HepG2 (cell line): ENCODE results near the gene TSSK2. TPM values are rescaled to one million over a fixed set of nuclear protein-coding genes. Genes with fewer than 3 reads are reported as not detected.

ENCODE experiments used
- ATAC-seq: fragments of 200-7000 bp; cut with Tn5 transposase; 3 replicates; pipeline ENCODE4 v1.9.1; 2020; ENCODE audit warnings: mild to moderate bottlenecking, moderate library complexity
- BruUV-seq: library from RNA; stranded (reverse); fragments of 400-500 nt; replicated peaks from 2 replicates; lab custom pipeline; 2021; lab: Mats Ljungman, UMichigan
- CTCF ChIA-PET: fragments of 300-600 bp; formaldehyde crosslinking; extraction: SDS; loops from one replicate; lab custom pipeline; 2021; ENCODE audit warnings: low total read pairs, inconsistent platforms, low intra/inter-chr PET ratio; lab: Yijun Ruan, JAX
- POLR2A ChIA-PET: fragments of 350-600 bp; sonication (Branson Sonifier 250); formaldehyde crosslinking; loops from one replicate; lab custom pipeline; 2020; ENCODE audit warnings: antibody characterized with exemption, inconsistent platforms; lab: Yijun Ruan, JAX
- DNase-seq: peaks from one replicate; pipeline ENCODE4 v3.0.0-alpha.2; 2015; ENCODE audit warnings: low spot score
- FAIRE-seq: peaks from 3 replicates; lab custom pipeline; 2011; peaks lifted over from hg19 to GRCh38; lab: Jason Lieb, UNC
- H2AFZ ChIP-seq: one replicate; pipeline ENCODE4 v1.6.1; 2011; ENCODE audit warnings: low read length, inconsistent platforms
- H3K27ac ChIP-seq: fragments of 300-600 bp; 3 replicates; pipeline ENCODE4 v1.8.0; 2011; ENCODE audit warnings: mixed run types, mild to moderate bottlenecking, mixed read lengths, low read length, inconsistent platforms; ENCODE audit not compliant: insufficient read depth; ENCODE audit errors: extremely low read length
- H3K27me3 ChIP-seq, 2 experiments: fragments of 200-600 bp in 1 of 2; 2 replicates in 1 of 2; 3 replicates in 1 of 2; pipeline versions ENCODE4 v1.6.0 to v1.8.0; 2011; ENCODE audit warnings: low read length in 2 of 2, mild to moderate bottlenecking in 2 of 2, moderate library complexity in 2 of 2, inconsistent platforms in 1 of 2; ENCODE audit not compliant: insufficient read depth in 2 of 2, control insufficient read depth in 1 of 2
- H3K36me3 ChIP-seq, 2 experiments: fragments of 200-600 bp in 1 of 2; replicated peaks in 1 of 2; 2 replicates in 1 of 2; 3 replicates in 1 of 2; pipeline versions ENCODE4 v1.5.1 to v1.8.0; 2011; ENCODE audit warnings: low read length in 2 of 2, inconsistent platforms in 1 of 2; ENCODE audit not compliant: insufficient read depth in 2 of 2, control insufficient read depth in 1 of 2
- H3K4me1 ChIP-seq: 2 replicates; pipeline ENCODE4 v1.5.1; 2012; ENCODE audit warnings: low read length, inconsistent platforms; ENCODE audit not compliant: insufficient read depth
- H3K4me2 ChIP-seq: 2 replicates; pipeline ENCODE4 v1.6.0; 2011; ENCODE audit warnings: low read depth, low read length, inconsistent platforms
- H3K4me3 ChIP-seq, 3 experiments: fragments of 200-600 bp in 1 of 3; sonication (generic), shearing (Covaris generic) in 1 of 3; replicated peaks in 1 of 3; 2 replicates each; pipeline ENCODE4 v1.5.1; 2011 to 2016; ENCODE audit warnings: low read length in 3 of 3, inconsistent platforms in 2 of 3, low read depth in 2 of 3, mild to moderate bottlenecking in 2 of 3, control low read depth in 1 of 3, mixed read lengths in 1 of 3; ENCODE audit not compliant: insufficient read depth in 1 of 3
- H3K79me2 ChIP-seq: one replicate; pipeline ENCODE4 v1.6.1; 2011; ENCODE audit warnings: low read length, inconsistent platforms; ENCODE audit not compliant: insufficient read depth
- H3K9ac ChIP-seq: 2 replicates; pipeline ENCODE4 v1.6.0; 2011; ENCODE audit warnings: mild to moderate bottlenecking, low read depth, low read length, inconsistent platforms; ENCODE audit not compliant: insufficient read depth
- H3K9me3 ChIP-seq: 2 replicates; pipeline ENCODE4 v1.5.1; 2012; ENCODE audit warnings: mild to moderate bottlenecking, low read length
- H4K20me1 ChIP-seq: 2 replicates; pipeline ENCODE4 v1.6.0; 2011; ENCODE audit warnings: inconsistent platforms, mild to moderate bottlenecking, low read length, moderate library complexity; ENCODE audit not compliant: insufficient read depth
- AKAP8 ChIP-seq: sonication (generic); formaldehyde crosslinking; IDR thresholded peaks from 2 replicates; pipeline ENCODE4 v1.5.1; 2020; ENCODE audit warnings: mild to moderate bottlenecking, missing genetic modification reagents
- CHD2 ChIP-seq: IDR thresholded peaks from 2 replicates; pipeline ENCODE4 v1.6.1; 2011; ENCODE audit warnings: low read depth, low read length, improper control_type of control experiment
- EP300 ChIP-seq, 3 experiments: sonication (generic) in 1 of 3; formaldehyde crosslinking in 1 of 3; IDR thresholded peaks; 2 replicates each; pipeline versions ENCODE4 v1.5.1 to v1.6.1; 2011 to 2020; ENCODE audit warnings: low read depth in 2 of 3, low read length in 2 of 3, borderline replicate concordance in 1 of 3, improper control_type of control experiment in 1 of 3, mild to moderate bottlenecking in 1 of 3, missing genetic modification reagents in 1 of 3, moderate library complexity in 1 of 3
- MBNL3 ChIP-seq: fragments of 250-450 bp; sonication (Bioruptor Pico); conservative IDR thresholded peaks from 2 replicates; pipeline ENCODE4 v1.8.0; 2022; ENCODE audit warnings: mild to moderate bottlenecking, inconsistent platforms
- RBFOX2 ChIP-seq: fragments of 200-400 bp; formaldehyde crosslinking; IDR thresholded peaks from 2 replicates; pipeline ENCODE4 v1.6.1; 2017; ENCODE audit warnings: low read depth, mild to moderate bottlenecking, low read length
- ZNF33B ChIP-seq: sonication (generic); formaldehyde crosslinking; IDR thresholded peaks from 2 replicates; pipeline ENCODE4 v1.5.1; 2020; ENCODE audit warnings: mild to moderate bottlenecking, missing genetic modification reagents
- ZNF703 ChIP-seq: sonication (generic); formaldehyde crosslinking; IDR thresholded peaks from 2 replicates; pipeline ENCODE4 v1.5.1; 2020; ENCODE audit warnings: missing genetic modification reagents, mild to moderate bottlenecking, moderate library complexity, borderline replicate concordance
- ZNF772 ChIP-seq: sonication (generic); formaldehyde crosslinking; IDR thresholded peaks from 2 replicates; pipeline ENCODE4 v1.5.0; 2020; ENCODE audit warnings: mild to moderate bottlenecking, missing genetic modification reagents
- ZNF790 ChIP-seq: sonication (generic); formaldehyde crosslinking; IDR thresholded peaks from 2 replicates; pipeline ENCODE4 v1.8.0; 2022; ENCODE audit warnings: missing genetic modification reagents, mild to moderate bottlenecking, borderline replicate concordance
- WGBS: methylation state at CpG from one replicate; pipeline ENCODE4 v1.1.6; 2017; ENCODE audit warnings: low lambda C conversion rate; 5-methylcytosine and 5-hydroxymethylcytosine counted together
- in situ Hi-C: cut with HindIII; loops from 2 replicates; pipeline ENCODE4 v1.10.0; 2017; ENCODE audit warnings: low pct_unique_long_range_greater_than_20kb; ENCODE audit not compliant: extremely low pct_ligation_motif_present
- intact Hi-C: fragments of 100-400 bp; cut with micrococcal nuclease; formaldehyde crosslinking; loops from one replicate; pipeline ENCODE4 v1.10.0; 2022; ENCODE audit not compliant: unreplicated experiment
- polyA plus RNA-seq, 8 experiments: library from polyadenylated mRNA; depleted of rRNA in 3 of 8; stranded (reverse) in 7 of 8; unstranded in 1 of 8; fragments of >200 nt; fragmentation: Illumina TruSeq in 4 of 8; extraction: Trizol in 4 of 8; gene quantifications; 2 replicates each; pipeline versions ENCODE4 v1.2.1 to v1.2.3, GENCODE V29; 2011 to 2016; ENCODE audit warnings: low read depth in 4 of 8, missing spikeins in 1 of 8, mixed read lengths in 1 of 8; ENCODE audit not compliant: insufficient read depth in 1 of 8
- total RNA-seq, 5 experiments: library from RNA; depleted of rRNA; stranded (reverse); fragments of >200 nt; fragmentation: Illumina TruSeq; extraction: Trizol; gene quantifications; 2 replicates each; pipeline ENCODE4 v1.2.3, GENCODE V29; 2016; ENCODE audit warnings: low read depth in 1 of 5
- TF ChIP-seq, protein P1 (sequence below): sonication (generic); formaldehyde crosslinking; IDR thresholded peaks from 2 replicates; pipeline ENCODE4 v1.4.0; 2020; ENCODE audit warnings: missing genetic modification reagents
- TF ChIP-seq, protein P2 (sequence below): IDR thresholded peaks from 2 replicates; pipeline ENCODE4 v1.6.1; 2016; ENCODE audit warnings: low read depth, missing genetic modification reagents, missing compliant biosample characterization
- TF ChIP-seq, protein P3 (sequence below): IDR thresholded peaks from 2 replicates; pipeline ENCODE4 v1.6.1; 2018; ENCODE audit warnings: missing genetic modification reagents, mild to moderate bottlenecking, missing compliant biosample characterization

TSSK2 gene
- total and polyA plus RNA-seq, 2 of the 13 experiments (the other 11 are each of a cell fraction or from before 2014, with no cell fraction given), result not detected

DNA sequence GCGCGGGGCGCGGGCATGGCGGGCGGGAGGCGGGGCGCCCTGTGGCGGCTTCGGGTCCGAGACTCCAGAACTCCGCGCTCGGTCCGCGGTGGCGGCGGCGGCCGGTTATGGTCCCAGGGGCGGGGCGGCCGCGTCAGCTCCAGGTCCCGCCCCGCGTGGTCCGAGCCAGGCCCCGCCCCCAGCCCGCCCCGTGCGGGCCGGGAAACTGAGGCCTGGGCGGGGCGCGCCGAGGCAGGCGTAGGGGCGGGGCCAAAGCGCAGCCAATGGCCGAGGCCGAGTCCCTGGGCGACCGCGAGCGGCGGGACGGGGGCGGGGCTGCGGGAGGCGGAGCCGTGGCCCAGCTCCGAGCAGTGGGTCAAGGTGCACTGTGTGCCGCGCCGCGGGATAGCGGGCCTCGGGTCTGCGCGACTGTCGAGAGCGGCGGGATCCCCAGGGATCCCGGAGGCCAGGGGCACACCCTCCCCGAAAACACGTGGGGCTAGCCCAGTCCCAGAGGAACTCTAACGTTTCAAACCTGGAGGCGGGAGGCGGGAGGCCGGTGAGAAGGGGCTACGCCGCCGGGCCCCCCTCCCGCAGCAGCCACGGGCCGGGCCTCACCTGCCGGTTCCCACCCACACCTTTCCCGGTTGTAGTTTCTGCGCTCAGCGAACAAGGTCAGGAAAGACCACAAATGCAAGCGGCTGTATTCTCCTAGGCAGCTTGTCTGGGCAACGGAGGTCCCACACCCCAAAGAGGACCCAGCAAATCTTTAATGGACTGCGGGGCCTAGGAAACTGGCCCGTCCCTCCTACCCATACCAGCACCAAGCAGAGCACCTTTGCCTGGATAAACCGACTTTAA lies 47.8 kb downstream of the TSSK2 start, which contains the start of gene SLC25A1:
TSS of gene SLC25A1 (minus strand) at position 80 of the 840 bp plus-strand sequence. CDS start at position 17, 63 bp downstream.
- peaks cover 3 to 15% of the 10 kb centered on the region in 2 experiments; a peak in 3 of 5 replicates for H3K36me3 ChIP-seq
- peak; percentile 83 for DNase-seq
- H3K4me1 ChIP-seq, result peaks cover 54% of the 10 kb centered on the region
- H3K9me3 ChIP-seq, result no peaks in the 10 kb centered on the region
- FAIRE-seq, result peak; percentile 4
- peak within 1 kb of the TSS; percentile 90 for H3K9ac ChIP-seq
- H3K4me2 ChIP-seq, result peak within 1 kb of the TSS; percentile 96
- BruUV-seq, result TSS peak; percentile 89
- H3K27ac ChIP-seq, result peak within 1 kb of the TSS; percentile 95
- WGBS, result under 1% methylated on average over 16 of the region's 86 CpGs
- in situ Hi-C loops, result no loop called here
- intact Hi-C loops, result loop anchor here (1.0 to 5.0 kb wide), 3 partner anchors 35 to 253 kb away; partner anchors contain the start of genes ESS2, HIRA and MRPL40
- H2AFZ ChIP-seq, result no peak within 1 kb of the TSS
- peaks cover 13% of the 10 kb centered on the region for H4K20me1 ChIP-seq
- POLR2A ChIA-PET, result interaction anchor here (0.5 to 3.6 kb wide), 21 partner anchors 8 to 661 kb away, joined by 3 to 22 read pairs (median 4); partner anchors contain the start of genes C22orf39, CDC45, CLTCL1 and DGCR2
- H3K27me3 ChIP-seq, result no peaks in the 10 kb centered on the region
- H3K4me3 ChIP-seq, result peak within 1 kb of the TSS; percentile 80 to 94 (median 92)
- CTCF ChIA-PET, result no interaction called here
- peak; percentile 76 for ATAC-seq
- peaks cover 17% of the 10 kb centered on the region for H3K79me2 ChIP-seq
- TF ChIP-seq, protein P1, sequence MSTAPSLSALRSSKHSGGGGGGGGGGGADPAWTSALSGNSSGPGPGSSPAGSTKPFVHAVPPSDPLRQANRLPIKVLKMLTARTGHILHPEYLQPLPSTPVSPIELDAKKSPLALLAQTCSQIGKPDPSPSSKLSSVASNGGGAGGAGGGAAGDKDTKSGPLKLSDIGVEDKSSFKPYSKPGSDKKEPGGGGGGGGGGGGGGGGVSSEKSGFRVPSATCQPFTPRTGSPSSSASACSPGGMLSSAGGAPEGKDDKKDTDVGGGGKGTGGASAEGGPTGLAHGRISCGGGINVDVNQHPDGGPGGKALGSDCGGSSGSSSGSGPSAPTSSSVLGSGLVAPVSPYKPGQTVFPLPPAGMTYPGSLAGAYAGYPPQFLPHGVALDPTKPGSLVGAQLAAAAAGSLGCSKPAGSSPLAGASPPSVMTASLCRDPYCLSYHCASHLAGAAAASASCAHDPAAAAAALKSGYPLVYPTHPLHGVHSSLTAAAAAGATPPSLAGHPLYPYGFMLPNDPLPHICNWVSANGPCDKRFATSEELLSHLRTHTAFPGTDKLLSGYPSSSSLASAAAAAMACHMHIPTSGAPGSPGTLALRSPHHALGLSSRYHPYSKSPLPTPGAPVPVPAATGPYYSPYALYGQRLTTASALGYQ (CRISPR knock-in tag), result peak; percentile 20; the same call in 1 of the 2 replicates
- TF ChIP-seq CHD2, result peak; percentile 75
- TF ChIP-seq ZNF772, result peak; percentile 77; the same call in 1 of the 2 replicates
- TF ChIP-seq AKAP8, result peak; percentile 53; the same call in 1 of the 2 replicates
- peak; percentile 89 for TF ChIP-seq RBFOX2
- TF ChIP-seq ZNF33B, result peak; percentile 17; the same call in 1 of the 2 replicates
- TF ChIP-seq ZNF703 (CRISPR knock-in tag), result 0 out of 2 replicates have a peak, but pooled peaks have one; percentile 72
- TF ChIP-seq, protein P2, sequence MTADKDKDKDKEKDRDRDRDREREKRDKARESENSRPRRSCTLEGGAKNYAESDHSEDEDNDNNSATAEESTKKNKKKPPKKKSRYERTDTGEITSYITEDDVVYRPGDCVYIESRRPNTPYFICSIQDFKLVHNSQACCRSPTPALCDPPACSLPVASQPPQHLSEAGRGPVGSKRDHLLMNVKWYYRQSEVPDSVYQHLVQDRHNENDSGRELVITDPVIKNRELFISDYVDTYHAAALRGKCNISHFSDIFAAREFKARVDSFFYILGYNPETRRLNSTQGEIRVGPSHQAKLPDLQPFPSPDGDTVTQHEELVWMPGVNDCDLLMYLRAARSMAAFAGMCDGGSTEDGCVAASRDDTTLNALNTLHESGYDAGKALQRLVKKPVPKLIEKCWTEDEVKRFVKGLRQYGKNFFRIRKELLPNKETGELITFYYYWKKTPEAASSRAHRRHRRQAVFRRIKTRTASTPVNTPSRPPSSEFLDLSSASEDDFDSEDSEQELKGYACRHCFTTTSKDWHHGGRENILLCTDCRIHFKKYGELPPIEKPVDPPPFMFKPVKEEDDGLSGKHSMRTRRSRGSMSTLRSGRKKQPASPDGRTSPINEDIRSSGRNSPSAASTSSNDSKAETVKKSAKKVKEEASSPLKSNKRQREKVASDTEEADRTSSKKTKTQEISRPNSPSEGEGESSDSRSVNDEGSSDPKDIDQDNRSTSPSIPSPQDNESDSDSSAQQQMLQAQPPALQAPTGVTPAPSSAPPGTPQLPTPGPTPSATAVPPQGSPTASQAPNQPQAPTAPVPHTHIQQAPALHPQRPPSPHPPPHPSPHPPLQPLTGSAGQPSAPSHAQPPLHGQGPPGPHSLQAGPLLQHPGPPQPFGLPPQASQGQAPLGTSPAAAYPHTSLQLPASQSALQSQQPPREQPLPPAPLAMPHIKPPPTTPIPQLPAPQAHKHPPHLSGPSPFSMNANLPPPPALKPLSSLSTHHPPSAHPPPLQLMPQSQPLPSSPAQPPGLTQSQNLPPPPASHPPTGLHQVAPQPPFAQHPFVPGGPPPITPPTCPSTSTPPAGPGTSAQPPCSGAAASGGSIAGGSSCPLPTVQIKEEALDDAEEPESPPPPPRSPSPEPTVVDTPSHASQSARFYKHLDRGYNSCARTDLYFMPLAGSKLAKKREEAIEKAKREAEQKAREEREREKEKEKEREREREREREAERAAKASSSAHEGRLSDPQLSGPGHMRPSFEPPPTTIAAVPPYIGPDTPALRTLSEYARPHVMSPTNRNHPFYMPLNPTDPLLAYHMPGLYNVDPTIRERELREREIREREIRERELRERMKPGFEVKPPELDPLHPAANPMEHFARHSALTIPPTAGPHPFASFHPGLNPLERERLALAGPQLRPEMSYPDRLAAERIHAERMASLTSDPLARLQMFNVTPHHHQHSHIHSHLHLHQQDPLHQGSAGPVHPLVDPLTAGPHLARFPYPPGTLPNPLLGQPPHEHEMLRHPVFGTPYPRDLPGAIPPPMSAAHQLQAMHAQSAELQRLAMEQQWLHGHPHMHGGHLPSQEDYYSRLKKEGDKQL (CRISPR knock-in tag), result no peak
- TF ChIP-seq EP300 (IDR thresholded peaks at IDR 0.05; ENCODE audit: low read depth in 2 of 2, low read length in 2 of 2), result 0 out of 4 replicates have a peak, but pooled peaks have one; percentile 9 to 10
- no peak for TF ChIP-seq EP300 (CRISPR knock-in tag; IDR thresholded peaks at IDR 0.05; ENCODE audit: borderline replicate concordance)
- TF ChIP-seq ZNF790, result no peak; the same call in 1 of the 2 replicates
- TF ChIP-seq MBNL3 (CRISPR knock-in tag), result no peak
- TF ChIP-seq, protein P3, sequence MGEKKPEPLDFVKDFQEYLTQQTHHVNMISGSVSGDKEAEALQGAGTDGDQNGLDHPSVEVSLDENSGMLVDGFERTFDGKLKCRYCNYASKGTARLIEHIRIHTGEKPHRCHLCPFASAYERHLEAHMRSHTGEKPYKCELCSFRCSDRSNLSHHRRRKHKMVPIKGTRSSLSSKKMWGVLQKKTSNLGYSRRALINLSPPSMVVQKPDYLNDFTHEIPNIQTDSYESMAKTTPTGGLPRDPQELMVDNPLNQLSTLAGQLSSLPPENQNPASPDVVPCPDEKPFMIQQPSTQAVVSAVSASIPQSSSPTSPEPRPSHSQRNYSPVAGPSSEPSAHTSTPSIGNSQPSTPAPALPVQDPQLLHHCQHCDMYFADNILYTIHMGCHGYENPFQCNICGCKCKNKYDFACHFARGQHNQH (CRISPR knock-in tag), result peak; percentile 12; the same call in 1 of the 2 replicates
